GM21390 (cell line): ENCODE results near the gene WNK2.

Experiments
- ATAC-seq: cut with Tn5 transposase; IDR thresholded peaks from one replicate; pipeline ENCODE4 v1.9.1; 2021; ENCODE audit not compliant: unreplicated experiment

The WNK2 gene

DNA sequence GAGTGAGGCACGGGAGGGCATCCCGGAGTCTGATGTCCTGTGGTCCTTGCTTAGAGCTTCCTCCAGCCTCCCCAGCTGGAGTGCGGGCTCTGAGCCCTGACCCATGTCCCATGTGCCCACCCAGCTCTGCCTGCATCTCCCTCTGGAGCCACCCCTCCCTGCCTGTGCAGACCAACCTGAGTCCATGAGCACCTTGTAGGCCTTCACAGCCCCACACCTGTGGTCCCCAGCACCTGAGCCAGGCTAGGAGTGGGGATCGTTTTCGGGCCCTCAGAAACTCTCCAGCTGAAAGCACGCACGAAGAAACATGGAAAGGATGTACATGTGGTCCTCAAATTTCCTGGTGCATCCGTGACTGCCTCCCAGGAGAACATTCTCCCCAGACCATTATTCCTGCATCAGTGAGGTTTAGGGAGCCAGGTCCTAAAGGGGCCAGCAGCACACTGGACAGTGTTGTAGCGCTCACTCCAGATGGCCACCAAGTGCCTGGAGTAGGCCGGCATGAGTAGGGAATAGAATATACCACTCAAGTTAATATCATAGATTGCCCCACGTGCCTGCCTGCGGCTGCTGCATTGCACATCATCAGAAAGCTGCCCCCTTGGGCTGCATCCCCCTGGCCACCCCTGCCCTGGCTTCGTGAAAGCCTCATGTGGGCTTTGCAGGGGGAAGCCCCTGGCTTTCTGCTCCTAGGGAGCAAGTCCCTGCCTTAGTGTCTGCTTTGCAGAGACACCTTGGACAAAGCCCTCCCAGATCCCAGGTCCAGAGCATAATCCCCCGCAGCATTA lies 80.6 kb downstream of the WNK2 start:
- no peak for ATAC-seq

DNA sequence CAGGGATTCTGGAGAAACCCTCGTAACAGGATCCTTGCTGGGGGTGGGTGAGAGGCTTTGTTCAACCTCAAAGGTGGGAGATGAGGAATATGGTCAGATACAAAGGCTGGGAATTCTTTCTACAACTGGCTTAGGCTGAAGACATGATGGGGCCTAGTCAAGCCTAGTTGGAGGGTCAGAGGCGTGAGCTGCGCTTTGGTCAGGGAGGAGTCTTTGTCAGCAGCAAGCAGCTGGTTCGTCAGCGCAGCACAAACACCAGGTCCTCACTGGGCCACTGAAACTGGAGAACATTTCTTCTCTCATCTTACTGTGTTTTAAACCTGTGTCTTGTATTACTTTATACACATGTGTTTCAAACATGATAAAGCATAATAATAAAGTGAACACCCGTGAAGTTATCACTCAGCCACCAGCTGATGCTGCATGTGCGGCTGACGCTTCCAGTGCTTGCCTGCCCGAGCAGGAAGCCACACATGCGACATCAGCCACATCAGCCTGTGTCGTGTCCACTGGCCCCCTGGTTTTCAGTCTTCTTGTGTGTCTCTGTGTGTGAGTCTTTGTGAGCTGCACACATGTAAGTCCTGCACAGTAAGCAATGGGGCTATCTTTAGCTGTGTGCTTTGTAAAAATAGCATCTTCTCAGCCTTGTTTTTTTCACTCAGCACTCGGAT lies 81.5 kb downstream of the WNK2 start:
- no peak for ATAC-seq

DNA sequence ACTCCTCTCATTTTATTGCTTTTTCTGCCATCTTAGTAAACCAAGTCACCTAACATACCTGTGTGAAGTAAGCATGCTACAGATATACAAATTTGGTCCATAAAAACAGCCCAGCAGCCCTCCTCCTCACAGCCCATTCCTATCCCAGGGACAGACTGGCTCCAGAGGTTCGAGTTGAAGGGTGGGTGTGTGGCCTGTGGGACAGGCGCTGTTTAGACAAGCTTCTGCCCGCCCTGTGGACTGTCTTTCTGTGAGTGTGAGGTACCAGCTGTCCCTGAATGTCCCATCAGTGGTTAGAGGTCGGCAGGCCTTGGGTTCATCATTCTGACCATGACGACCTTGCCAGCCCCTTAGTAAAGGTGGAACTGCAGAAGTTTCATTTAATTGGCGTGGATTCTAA lies 82.0 kb downstream of the WNK2 start:
- no peak for ATAC-seq

DNA sequence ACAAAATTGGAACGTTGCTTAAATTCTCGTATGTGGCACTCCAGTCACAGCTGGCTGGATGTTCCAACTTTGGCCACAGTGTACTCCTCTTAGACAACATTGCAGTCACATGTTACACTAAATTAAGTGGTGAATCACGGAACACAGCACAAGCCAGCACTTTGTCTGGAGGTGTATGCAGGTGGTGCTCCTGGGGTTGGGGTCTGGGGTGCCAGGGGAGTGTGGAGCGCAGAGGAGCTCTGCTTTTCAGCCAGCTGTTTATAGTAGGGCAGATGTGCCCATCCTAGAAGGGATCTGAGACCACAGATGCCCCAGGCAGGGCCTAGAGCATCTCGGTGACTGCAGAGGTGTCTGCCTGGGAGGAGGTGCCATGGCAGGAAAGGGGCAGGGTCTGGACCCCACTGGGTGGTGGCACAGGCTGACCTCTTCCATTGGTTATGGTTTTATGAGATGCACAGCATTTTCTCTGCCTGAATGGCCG lies 82.6 kb downstream of the WNK2 start:
- no peak for ATAC-seq

DNA sequence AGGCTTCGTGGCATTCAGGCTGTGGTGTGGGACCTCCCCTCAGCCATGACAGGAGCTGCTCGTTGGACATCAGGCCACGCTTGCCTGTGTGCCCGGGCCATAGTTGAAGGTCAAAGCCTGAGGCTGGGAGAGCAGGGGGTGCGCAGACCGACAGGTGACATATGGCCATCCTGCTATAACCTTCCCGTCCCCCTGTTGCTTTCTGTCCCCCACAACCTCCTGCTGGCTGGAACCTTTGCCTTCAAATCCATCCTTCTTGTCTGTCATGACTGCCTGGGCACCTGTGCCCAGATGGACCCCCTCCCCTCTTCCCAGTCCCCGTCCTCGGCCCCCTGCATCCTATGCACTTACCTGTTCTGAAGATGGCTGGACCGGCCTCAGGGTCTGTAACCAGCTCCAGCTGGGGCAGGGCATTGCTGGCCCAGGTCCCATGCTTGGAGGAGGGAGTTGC lies 83.2 kb downstream of the WNK2 start:
- no peak for ATAC-seq

DNA sequence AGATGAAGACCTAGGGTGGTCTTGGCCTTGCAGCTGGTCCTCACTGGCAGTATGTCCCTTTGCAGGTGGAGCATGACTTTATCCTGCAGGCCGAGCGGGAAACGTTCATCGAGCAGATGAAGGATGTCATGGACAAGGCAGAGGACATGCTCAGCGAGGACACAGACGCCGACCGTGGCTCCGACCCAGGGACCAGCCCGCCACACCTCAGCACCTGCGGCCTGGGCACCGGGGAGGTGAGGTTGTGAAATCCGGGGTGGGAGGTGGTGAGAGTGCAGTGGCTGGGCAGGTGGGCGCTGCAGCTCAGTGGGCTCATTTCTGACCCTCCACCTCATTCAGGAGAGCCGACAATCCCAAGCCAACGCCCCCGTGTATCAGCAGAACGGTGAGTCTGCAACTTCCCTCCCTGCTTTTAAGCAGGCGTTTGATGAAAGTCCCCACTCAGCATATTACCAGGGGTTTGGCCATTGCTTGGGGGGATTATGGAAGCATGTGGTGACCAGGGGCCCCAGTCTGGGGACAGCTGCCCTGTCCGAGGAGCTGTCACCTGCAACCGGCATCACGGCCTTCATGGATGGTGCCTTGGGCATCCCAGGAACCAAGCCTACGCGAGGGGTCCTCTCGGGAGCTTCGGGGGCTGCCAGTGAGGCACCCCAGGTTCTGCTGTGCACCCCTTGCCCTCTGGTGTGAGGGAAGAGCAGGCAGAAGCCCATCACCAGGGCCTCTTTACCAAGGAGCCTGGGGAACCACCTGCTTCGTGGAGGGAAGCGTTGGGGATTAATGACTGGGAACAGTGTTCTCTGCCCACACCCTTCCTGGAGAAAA lies 84.0 kb downstream of the WNK2 start:
- no peak for ATAC-seq

DNA sequence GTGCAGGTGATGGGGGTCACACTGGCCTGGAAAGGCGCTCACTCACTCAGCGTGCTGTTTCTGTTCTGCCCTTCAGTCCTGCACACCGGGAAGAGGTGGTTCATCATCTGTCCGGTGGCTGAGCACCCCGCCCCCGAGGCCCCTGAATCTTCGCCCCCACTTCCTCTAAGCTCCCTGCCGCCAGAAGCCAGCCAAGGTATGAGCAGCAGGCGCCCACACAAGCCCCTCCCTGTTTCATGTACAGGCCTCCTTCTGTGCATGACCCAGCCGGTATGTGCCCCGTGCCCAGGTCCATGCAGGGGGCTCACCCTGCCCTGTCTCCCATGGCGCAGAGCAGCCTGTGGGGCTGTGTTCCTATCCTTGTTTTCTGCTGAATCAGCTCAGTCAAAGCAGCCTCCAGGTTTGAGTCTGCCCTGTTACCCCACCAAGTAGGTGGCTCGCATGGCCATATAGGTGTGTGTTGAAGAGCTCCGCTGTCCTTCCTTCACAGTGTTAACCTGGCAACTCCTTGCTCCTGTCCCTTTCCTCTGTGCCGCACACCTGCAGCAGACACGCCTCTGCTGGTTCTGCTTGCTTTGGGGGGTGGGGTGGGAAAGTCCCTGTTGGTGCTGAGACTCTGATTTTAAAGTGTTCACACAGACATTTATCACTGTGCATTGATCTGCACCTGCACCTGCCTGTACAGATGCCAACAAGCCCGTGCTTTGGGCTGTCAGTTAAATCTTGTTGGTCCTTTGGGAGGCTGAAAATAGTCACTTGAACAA lies 84.8 kb downstream of the WNK2 start:
- no peak for ATAC-seq

DNA sequence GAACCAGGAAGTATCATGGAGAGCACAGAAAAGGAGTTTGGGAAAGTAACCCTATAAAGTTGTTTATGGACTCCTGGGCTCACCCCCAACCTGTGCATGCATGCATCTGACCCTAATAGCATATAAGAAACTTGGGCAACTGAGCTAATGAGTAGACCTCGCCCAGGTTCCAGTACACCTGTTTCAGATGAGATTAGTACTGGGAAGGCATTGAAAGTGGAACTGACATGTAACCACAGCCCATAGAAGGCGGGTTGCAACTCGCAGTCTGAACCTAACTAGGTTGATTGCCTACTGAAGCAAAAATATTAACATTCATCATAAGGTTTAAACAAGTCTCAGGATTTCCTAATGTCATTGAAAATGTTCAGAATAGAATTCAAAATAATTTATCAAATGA lies 87.0 kb downstream of the WNK2 start:
- no peak for ATAC-seq

DNA sequence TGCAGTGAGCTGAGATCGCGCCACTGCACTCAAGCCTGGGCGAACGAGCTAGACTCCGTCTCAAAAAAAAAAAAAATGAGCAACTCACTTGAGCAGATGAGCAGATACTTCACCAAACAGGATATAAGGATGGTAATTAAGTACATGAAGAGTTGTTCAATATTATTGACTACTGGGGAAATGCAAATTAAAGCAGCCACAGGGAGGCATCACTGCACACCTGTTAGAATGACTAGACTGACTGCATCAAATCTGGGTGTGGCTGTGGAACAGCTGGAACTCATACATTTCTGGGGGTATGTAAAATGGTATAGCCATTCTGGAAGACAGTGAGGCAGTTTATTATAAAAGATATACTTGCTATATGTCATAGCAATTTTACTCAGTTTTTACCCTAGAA lies 93.0 kb downstream of the WNK2 start:
- no peak for ATAC-seq

DNA sequence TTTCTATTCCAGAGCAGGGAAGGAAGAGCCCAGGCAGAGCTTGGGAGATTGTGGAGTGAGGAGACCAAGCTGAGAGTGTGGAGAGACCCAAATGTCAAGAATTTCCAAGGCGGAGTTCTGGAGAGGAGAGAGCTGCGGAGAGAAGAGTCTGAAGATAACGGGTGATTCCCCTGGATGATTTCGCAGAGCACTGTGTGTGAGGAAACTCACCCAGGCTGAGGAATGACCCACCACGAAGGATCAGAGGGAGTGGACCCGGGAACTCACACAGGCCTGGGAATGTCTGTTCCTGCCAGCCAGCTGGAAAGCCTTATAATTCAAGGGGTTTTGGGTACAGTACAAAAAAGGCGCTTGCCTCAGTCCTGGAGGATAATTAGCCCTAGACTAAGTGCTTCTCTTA lies 94.2 kb downstream of the WNK2 start:
- ATAC-seq: no peak

DNA sequence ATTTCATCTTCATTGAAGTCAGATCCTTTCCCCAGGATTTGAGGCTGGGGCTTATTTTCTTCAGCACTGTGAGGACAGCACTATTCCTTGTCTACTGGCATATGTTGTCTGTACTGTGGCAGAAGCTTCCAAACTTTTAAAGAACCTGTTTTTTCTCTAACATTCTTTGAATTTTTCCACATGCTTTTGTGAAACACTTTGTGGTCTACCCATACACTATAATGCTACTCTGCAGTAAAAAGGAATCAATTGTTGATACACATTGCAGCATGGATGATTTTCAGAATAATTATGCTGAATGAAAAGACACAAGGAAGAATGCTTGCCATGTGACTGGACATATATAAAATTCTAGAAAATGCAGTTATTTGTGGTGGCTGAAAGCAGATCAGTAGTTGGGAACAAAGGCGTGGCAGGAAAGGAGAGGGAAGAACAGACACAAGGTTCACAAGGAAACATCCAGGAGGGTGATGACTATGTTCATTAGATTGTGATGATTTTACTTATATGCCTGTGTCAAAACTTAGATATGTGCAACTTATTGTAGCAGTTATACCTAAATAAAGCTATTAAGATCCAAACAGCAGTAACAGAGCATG lies 96.8 kb downstream of the WNK2 start:
- no peak for ATAC-seq

DNA sequence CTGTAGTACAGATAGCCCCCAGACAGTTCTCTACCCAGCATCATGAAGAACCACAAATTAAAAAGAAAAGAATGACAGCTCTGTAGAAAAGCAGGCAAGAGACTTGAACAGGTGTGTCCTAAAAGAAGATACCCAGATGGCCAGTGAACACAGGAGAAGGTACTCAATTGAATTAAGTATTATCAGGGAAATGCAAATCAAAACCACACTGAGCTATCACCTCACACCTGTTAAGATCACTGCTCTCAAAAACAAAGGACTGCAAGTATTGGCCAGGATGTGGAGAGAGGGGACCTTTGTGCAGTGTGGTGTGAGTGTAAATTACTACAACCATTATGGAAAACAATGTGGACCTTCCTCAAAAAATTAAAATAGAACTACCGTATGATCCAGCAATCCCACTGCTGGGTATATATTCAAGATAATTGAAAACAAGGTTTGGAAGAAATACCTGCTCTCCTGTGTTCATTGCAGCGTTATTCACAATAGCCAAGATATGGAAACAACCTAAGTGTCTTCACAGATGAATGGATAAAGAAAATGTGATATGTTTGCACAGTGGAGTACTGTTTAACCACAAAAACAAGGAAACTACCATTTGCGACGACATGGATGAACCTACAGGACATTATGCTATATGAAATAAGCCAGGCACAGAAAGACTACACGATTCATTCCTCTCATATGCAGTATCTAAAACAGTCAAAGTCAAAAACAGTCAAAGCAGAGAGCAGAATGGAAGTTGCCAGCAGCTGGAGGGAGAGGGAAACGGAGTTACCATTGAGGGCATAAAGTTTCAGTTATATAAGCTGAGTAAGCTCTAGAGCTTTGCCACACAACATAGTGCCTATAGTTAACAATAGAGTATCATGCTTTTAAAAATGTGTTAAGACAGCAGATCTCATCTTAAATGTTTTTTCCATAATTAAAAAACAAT lies 102.6 kb downstream of the WNK2 start:
- no peak for ATAC-seq

DNA sequence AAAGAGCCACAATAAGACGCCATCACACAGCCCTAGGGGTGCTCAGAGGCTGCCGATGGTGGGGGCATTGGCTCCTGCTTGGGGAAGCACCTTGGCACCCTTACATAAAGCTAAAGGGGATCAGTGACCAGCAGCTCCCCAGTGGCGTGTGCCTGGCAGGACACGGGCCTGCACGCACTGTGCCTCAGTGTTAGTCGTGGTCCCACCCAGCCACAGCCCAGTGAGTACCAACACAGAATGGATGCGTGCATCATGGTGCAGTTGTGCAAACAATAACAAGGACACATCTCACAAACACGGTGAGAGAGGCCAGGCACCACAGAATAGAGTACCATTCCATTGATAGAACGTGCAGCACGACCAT lies 103.2 kb downstream of the WNK2 start:
- ATAC-seq: no peak

DNA sequence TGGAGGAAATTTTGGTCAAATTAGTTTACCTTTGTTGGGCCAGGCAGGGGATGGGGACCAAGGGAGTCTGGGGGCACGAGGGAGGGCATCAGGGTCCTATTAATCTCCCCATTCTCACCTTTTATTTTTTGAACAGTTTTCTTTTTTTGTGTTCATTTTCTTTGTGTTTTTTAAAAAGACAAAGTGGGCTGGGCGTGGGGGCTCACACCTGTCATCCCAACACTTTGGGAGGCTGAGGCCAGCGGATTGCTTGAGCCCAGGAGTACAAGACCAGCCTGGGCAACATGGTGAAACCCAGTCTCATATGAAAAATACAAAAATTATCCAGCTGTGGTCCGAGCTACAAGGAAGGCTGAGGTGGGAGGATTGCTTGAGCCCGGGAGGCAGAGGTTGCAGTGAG lies 103.7 kb downstream of the WNK2 start:
- no peak for ATAC-seq

DNA sequence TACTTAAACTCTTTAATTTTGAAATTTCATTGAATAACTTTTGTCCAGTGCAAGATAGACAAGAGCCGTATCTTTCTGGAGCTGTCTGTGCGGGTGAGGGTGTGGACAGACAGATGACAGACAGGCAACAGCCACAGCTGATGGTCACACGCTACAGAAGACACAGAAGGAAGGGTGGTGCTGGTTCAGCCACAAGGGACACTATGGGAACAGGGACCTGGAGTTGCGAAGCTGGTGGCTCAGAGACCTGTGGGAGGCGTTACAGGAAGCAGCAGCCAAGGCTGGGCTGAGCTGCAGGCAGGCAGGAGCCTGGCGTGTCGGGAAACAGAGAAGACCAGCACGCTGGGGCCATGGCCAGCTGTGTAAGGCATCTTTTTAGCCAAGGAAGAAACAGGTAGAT lies 104.4 kb downstream of the WNK2 start:
- ATAC-seq: no peak

DNA sequence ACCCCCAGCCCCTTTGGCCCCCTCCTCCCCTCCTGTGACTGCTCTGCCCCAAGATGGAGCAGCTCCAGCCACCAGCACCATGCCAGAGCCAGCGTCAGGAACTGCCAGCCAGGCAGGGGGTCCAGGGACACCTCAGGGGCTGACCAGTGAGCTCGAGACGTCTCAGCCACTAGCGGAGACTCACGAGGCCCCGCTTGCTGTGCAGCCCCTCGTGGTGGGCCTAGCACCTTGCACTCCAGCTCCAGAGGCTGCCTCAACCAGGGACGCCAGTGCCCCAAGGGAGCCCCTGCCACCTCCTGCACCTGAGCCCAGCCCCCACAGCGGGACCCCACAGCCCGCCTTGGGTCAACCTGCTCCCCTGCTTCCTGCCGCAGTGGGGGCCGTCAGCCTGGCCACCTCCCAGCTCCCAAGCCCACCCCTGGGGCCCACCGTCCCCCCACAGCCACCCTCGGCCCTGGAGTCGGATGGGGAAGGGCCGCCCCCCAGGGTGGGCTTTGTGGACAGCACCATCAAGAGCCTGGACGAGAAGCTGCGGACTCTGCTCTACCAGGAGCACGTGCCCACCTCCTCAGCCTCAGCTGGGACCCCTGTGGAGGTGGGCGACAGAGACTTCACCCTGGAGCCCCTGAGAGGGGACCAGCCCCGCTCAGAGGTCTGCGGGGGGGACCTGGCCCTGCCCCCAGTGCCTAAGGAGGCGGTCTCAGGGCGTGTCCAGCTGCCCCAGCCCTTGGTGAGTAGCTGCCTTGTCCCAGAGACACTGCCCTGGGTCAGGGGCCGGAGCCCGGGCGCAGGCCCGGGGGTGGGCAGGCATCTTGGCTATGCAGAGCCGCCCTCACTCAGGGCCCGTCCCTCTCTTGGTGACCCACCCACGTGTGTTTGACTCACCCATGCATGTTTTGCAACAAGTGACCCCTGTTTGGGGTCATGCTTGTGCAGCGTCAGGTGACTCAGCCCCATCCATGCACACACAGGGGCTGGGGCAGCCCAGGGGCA lies 105.2 kb downstream of the WNK2 start:
- no peak for ATAC-seq

DNA sequence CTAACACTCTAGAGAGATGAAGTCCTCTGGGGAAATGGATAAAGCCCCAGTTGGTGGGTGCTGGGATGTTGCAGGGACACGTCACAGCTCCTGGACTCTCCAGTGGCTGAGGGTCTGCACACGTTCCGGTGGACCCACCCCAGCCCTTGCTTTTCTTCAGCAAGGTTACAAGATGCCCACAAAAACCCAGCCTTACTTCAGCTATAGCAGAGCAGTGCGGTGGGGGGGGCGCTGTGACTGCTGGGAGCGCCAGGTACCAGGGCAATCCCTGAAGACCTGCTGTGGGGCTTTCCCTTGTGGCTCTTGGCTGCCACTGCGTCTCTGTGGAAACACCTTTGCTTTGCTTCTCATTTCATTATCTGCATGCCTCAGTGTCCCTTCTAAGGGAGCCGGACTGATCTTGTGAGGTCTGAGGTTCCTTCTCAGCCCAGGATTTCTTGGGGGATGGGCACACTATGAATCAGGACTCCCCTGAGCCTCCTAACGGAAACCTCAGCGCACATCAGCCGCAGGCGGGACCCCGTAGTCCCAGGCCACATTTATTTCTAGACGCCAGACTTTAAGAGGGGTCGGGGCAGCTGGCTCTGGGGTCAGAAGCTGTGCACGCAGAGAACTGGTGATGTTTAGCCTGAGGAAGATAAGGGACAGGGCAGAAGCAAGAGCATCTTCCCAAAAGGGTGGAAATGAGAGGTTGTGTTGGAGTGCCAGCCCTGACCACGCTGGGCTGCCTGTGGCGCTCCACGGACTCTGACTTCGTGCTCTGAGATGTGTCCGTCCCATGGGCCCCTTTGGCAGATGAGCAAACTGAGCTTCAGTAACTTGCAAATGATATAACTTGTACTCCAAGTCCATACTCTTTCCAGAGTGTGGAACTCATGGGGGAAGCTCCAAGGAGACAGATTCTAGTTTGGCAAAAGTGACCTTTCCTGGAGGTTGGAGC lies 106.8 kb downstream of the WNK2 start:
- ATAC-seq: no peak
